GM23338 (cell line): ENCODE measurements around the gene MBD5. TPM values are rescaled to one million over a fixed set of nuclear protein-coding genes. Genes with fewer than 3 reads are reported as not detected.

Experiments used
- ATAC-seq: fragments of 200-7000 bp; cut with Tn5 transposase; 3 replicates; pipeline ENCODE4 v1.9.1; 2020
- DNase-seq: peaks from one replicate; pipeline ENCODE4 v3.0.0-alpha.2; 2015; ENCODE audit warnings: low spot score
- H2AFZ ChIP-seq: fragments of 200-600 bp; sonication (generic); 2 replicates; pipeline ENCODE4 v1.8.0; 2016; ENCODE audit warnings: antibody characterized with exemption, mild to moderate bottlenecking, moderate library complexity
- H3F3A ChIP-seq: fragments of 200-600 bp; sonication (generic); replicated peaks from 2 replicates; pipeline ENCODE4 v1.8.0; 2017; ENCODE audit warnings: antibody characterized with exemption, mixed run types, low read depth
- H3K27ac ChIP-seq: fragments of 200-600 bp; sonication (generic); 2 replicates; pipeline ENCODE4 v1.6.1; 2016; ENCODE audit warnings: low read depth
- H3K27me3 ChIP-seq: fragments of 200-600 bp; sonication (generic); 2 replicates; pipeline ENCODE4 v1.8.0; 2016; ENCODE audit warnings: mild to moderate bottlenecking, mixed run types, moderate library complexity; ENCODE audit not compliant: insufficient read depth
- H3K36me3 ChIP-seq: fragments of 200-600 bp; sonication (generic); 2 replicates; pipeline ENCODE4 v1.8.0; 2016; ENCODE audit warnings: mild to moderate bottlenecking; ENCODE audit not compliant: insufficient read depth
- H3K4me1 ChIP-seq: fragments of 200-600 bp; sonication (generic); 2 replicates; pipeline ENCODE4 v1.8.0; 2016; ENCODE audit warnings: mild to moderate bottlenecking, moderate library complexity; ENCODE audit not compliant: insufficient read depth
- H3K4me2 ChIP-seq: fragments of 200-600 bp; sonication (generic); 2 replicates; pipeline ENCODE4 v1.7.1; 2017; ENCODE audit warnings: mixed run types
- H3K4me3 ChIP-seq: fragments of 200-600 bp; sonication (generic); 2 replicates; pipeline ENCODE4 v1.6.1; 2016; ENCODE audit warnings: mixed run types
- H3K79me2 ChIP-seq: fragments of 200-600 bp; sonication (generic); replicated peaks from 2 replicates; pipeline ENCODE4 v1.8.0; 2017; ENCODE audit warnings: mild to moderate bottlenecking; ENCODE audit not compliant: insufficient read depth
- H3K9me2 ChIP-seq: fragments of 200-600 bp; sonication (generic); 2 replicates; pipeline ENCODE4 v1.8.0; 2017; ENCODE audit not compliant: insufficient read depth
- H4K20me1 ChIP-seq: fragments of 200-600 bp; sonication (generic); replicated peaks from 2 replicates; pipeline ENCODE4 v1.8.0; 2017; ENCODE audit warnings: mild to moderate bottlenecking; ENCODE audit not compliant: insufficient read depth
- H3K27ac Mint-ChIP-seq: 2 replicates; pipeline ENCODE4 v1.8.0; 2020; ENCODE audit warnings: inconsistent platforms, mild to moderate bottlenecking, moderate library complexity, mixed read lengths
- H3K27me3 Mint-ChIP-seq: 3 replicates; pipeline ENCODE4 v1.8.0; 2022; ENCODE audit warnings: low read depth, mild to moderate bottlenecking, moderate library complexity, mixed read lengths, inconsistent platforms; ENCODE audit not compliant: insufficient read depth, poor library complexity
- H3K36me3 Mint-ChIP-seq: 3 replicates; pipeline ENCODE4 v1.8.0; 2021; ENCODE audit warnings: low read depth, mild to moderate bottlenecking, inconsistent platforms, moderate library complexity, mixed read lengths
- H3K4me1 Mint-ChIP-seq: 3 replicates; pipeline ENCODE4 v1.8.0; 2020; ENCODE audit warnings: mild to moderate bottlenecking, inconsistent platforms, mixed read lengths
- H3K4me3 Mint-ChIP-seq: 3 replicates; pipeline ENCODE4 v1.8.0; 2021; ENCODE audit warnings: moderate library complexity, mild to moderate bottlenecking, inconsistent platforms, mixed read lengths
- H3K9me3 Mint-ChIP-seq: 3 replicates; pipeline ENCODE4 v1.8.0; 2020; ENCODE audit warnings: moderate library complexity, mild to moderate bottlenecking, inconsistent platforms, mixed read lengths
- CREB1 ChIP-seq: fragments of 250-450 bp; sonication (Bioruptor Pico); IDR thresholded peaks from 2 replicates; pipeline ENCODE4 v1.5.0; 2020; ENCODE audit warnings: low read depth, mild to moderate bottlenecking, moderate library complexity
- CTCF ChIP-seq, 2 experiments: fragments of 200-600 bp in 1 of 2; sonication (generic) in 1 of 2; conservative IDR thresholded peaks; 2 replicates each; pipeline versions ENCODE4 v1.5.1 to v1.6.1; 2016 to 2017; ENCODE audit warnings: antibody characterized with exemption in 2 of 2, low read depth in 2 of 2, mild to moderate bottlenecking in 2 of 2, moderate library complexity in 1 of 2
- ETS1 ChIP-seq: IDR thresholded peaks from 2 replicates; pipeline ENCODE4 v1.6.1; 2016; ENCODE audit warnings: antibody characterized with exemption
- EZH2 ChIP-seq: fragments of 200-600 bp; sonication (generic); IDR thresholded peaks from one replicate; pipeline ENCODE4 v1.8.0; 2017; ENCODE audit warnings: antibody characterized with exemption, mild to moderate bottlenecking, low read depth; ENCODE audit not compliant: unreplicated experiment
- EZH2phosphoT487 ChIP-seq: fragments of 200-600 bp; sonication (generic); IDR thresholded peaks from one replicate; pipeline ENCODE4 v1.8.1; 2018; ENCODE audit warnings: antibody characterized with exemption; ENCODE audit not compliant: unreplicated experiment
- JUNB ChIP-seq: IDR thresholded peaks from one replicate; pipeline ENCODE4 v1.6.1; 2016; ENCODE audit warnings: antibody characterized with exemption; ENCODE audit not compliant: unreplicated experiment
- NANOG ChIP-seq: IDR thresholded peaks from 2 replicates; pipeline ENCODE4 v1.6.1; 2016; ENCODE audit warnings: antibody characterized with exemption, borderline replicate concordance
- POLR2AphosphoS5 ChIP-seq: IDR thresholded peaks from 2 replicates; pipeline ENCODE4 v1.6.1; 2016; ENCODE audit warnings: antibody characterized with exemption, low read depth
- REST ChIP-seq: IDR thresholded peaks from one replicate; pipeline ENCODE4 v1.6.1; 2018; ENCODE audit warnings: antibody characterized with exemption; ENCODE audit not compliant: unreplicated experiment
- STAT1 ChIP-seq: IDR thresholded peaks from one replicate; pipeline ENCODE4 v1.6.1; 2016; ENCODE audit warnings: antibody characterized with exemption; ENCODE audit not compliant: unreplicated experiment
- ZNF114 ChIP-seq: fragments of 250-450 bp; sonication (Bioruptor Pico); IDR thresholded peaks from 2 replicates; pipeline ENCODE4 v1.5.0; 2020; ENCODE audit warnings: mild to moderate bottlenecking, moderate library complexity
- ZNF331 ChIP-seq: fragments of 250-450 bp; sonication (Bioruptor Pico); IDR thresholded peaks from 2 replicates; pipeline ENCODE4 v1.5.0; 2020; ENCODE audit warnings: low read depth, mild to moderate bottlenecking, moderate library complexity
- ZNF462 ChIP-seq: fragments of 250-450 bp; sonication (Bioruptor Pico); IDR thresholded peaks from 2 replicates; pipeline ENCODE4 v1.5.0; 2020; ENCODE audit warnings: mild to moderate bottlenecking, moderate library complexity
- polyA plus RNA-seq: library from polyadenylated mRNA; unstranded; fragments of >200 nt; fragmentation: Nextera tagmentation; extraction: Ambion mirVana; gene quantifications from 2 replicates; pipeline ENCODE4 v1.2.1, GENCODE V29; 2016
- total RNA-seq: library from RNA; depleted of rRNA; stranded (reverse); fragments of >200 nt; shearing (Covaris generic); gene quantifications from 2 replicates; pipeline ENCODE4 v1.2.3, GENCODE V29; 2014

Gene MBD5
- total and polyA plus RNA-seq, 2 experiments from 2014 or later, result 16.2 to 23.1 TPM

- Histone ChIP-seq H3K79me2 (peaks cover 87% of the 10 kb centered on the region), H3K36me3 (no peaks in the 10 kb centered on the region), H3F3A (no peaks in the 10 kb centered on the region), H3K4me3 (no peak overlapping the region), H3K9me2 (no peaks in the 10 kb centered on the region), H3K4me2 (no peak overlapping the region), H3K4me1 (peaks cover 8% of the 10 kb centered on the region; the same call in 1 of the 2 replicates), H3K27ac (no peak overlapping the region), H3K27me3 (no peaks in the 10 kb centered on the region), H2AFZ (no peak overlapping the region), H4K20me1 (peaks cover 27% of the 10 kb centered on the region)
- peak overlapping the region; percentile 62; the same call in 1 of the 2 replicates for H3K27ac Mint-ChIP-seq
- peaks cover 3% of the 10 kb centered on the region; the same call in 2 of the 3 replicates for H3K36me3 Mint-ChIP-seq
- peaks cover 5% of the 10 kb centered on the region for H3K4me1 Mint-ChIP-seq
- no peak for DNase-seq
- peak; percentile 53; the same call in 2 of the 3 replicates for ATAC-seq
- peaks cover 1% of the 10 kb centered on the region for H3K27me3 Mint-ChIP-seq
- no peaks in the 10 kb centered on the region for H3K9me3 Mint-ChIP-seq
- H3K4me3 Mint-ChIP-seq, result no peak overlapping the region
- TF ChIP-seq EZH2phosphoT487, result no peak
- no peak for TF ChIP-seq CREB1 (CRISPR knock-in tag)
- no peak for TF ChIP-seq EZH2
- TF ChIP-seq STAT1, result no peak
- no peak for TF ChIP-seq CTCF (conservative IDR thresholded peaks at IDR 0.05; ENCODE audit: low read depth in 2 of 2)
- no peak for TF ChIP-seq NANOG
- no peak for TF ChIP-seq REST
- TF ChIP-seq ZNF331, result no peak
- TF ChIP-seq ETS1, result no peak
- no peak for TF ChIP-seq ZNF114 (CRISPR knock-in tag)
- TF ChIP-seq POLR2AphosphoS5, result no peak
- no peak for TF ChIP-seq ZNF462
- TF ChIP-seq JUNB, result no peak
Measured at GRCh38 chr2:147977679-147978078, 43.2 kb upstream of the MBD5 start.
